PC-9 (cell line): ENCODE results near the gene CHST11. TPM values are rescaled to one million over a fixed set of nuclear protein-coding genes. Genes with fewer than 3 reads are reported as not detected.
A peak's percentile ranks its signal among the peaks of the same experiment; 100 is the strongest.

Source experiments
- BruUV-seq: library from RNA; stranded (reverse); fragments of 400-500 nt; replicated peaks from 2 replicates; lab custom pipeline; 2021; lab: Mats Ljungman, UMichigan
- CTCF ChIA-PET: fragments of 300-600 bp; sonication (Branson Sonifier 250); formaldehyde crosslinking; loops from one replicate; lab custom pipeline; 2022; ENCODE audit warnings: antibody characterized with exemption; lab: Charles Lee
- POLR2A ChIA-PET: fragments of 300-600 bp; sonication (Branson Sonifier 250); formaldehyde crosslinking; loops from one replicate; lab custom pipeline; 2022; ENCODE audit warnings: antibody characterized with exemption; ENCODE audit not compliant: unreplicated experiment; lab: Charles Lee
- DNase-seq, 2 experiments: peaks; one replicate each; pipeline versions ENCODE4 v3.0.0 to v3.0.0-alpha.2; 2015 to 2022; ENCODE audit warnings: mixed read lengths in 1 of 2
- H2AFZ ChIP-seq: fragments of 200-600 bp; sonication (generic); 2 replicates; pipeline ENCODE4 v1.8.1; 2017; ENCODE audit warnings: antibody characterized with exemption
- H3F3A ChIP-seq: fragments of 200-600 bp; sonication (generic); 2 replicates; pipeline ENCODE4 v1.8.1; 2017; ENCODE audit warnings: antibody characterized with exemption, mild to moderate bottlenecking, low read depth; ENCODE audit not compliant: insufficient read depth
- H3K27ac ChIP-seq: fragments of 200-600 bp; sonication (generic); 2 replicates; pipeline ENCODE4 v1.6.1; 2016; ENCODE audit warnings: mixed run types
- H3K27me3 ChIP-seq: fragments of 200-600 bp; sonication (generic); 2 replicates; pipeline ENCODE4 v1.6.1; 2016; ENCODE audit warnings: low read depth, mixed run types; ENCODE audit not compliant: insufficient read depth
- H3K36me3 ChIP-seq: fragments of 200-600 bp; sonication (generic); 2 replicates; pipeline ENCODE4 v1.6.1; 2016; ENCODE audit warnings: low read depth, mixed run types
- H3K4me1 ChIP-seq: fragments of 200-600 bp; sonication (generic); replicated peaks from 2 replicates; pipeline ENCODE4 v1.6.1; 2016; ENCODE audit warnings: mixed run types; ENCODE audit not compliant: insufficient read depth
- H3K4me2 ChIP-seq: fragments of 200-600 bp; sonication (generic); 2 replicates; pipeline ENCODE4 v1.6.1; 2017; ENCODE audit warnings: mixed run types
- H3K4me3 ChIP-seq: fragments of 200-600 bp; sonication (generic); 2 replicates; pipeline ENCODE4 v1.6.1; 2016; ENCODE audit warnings: mixed run types
- H3K79me2 ChIP-seq: fragments of 200-600 bp; sonication (generic); 2 replicates; pipeline ENCODE4 v1.6.1; 2017; ENCODE audit warnings: low read depth, mixed run types
- H3K9me2 ChIP-seq: fragments of 200-600 bp; sonication (generic); 2 replicates; pipeline ENCODE4 v1.8.1; 2017; ENCODE audit warnings: mild to moderate bottlenecking; ENCODE audit not compliant: insufficient read depth
- H3K9me3 ChIP-seq: fragments of 200-600 bp; sonication (generic); 2 replicates; pipeline ENCODE4 v1.8.1; 2016; ENCODE audit warnings: low read depth; ENCODE audit not compliant: insufficient read depth
- H4K20me1 ChIP-seq: fragments of 200-600 bp; sonication (generic); 2 replicates; pipeline ENCODE4 v1.8.1; 2017; ENCODE audit not compliant: insufficient read depth
- CTCF ChIP-seq: fragments of 200-600 bp; sonication (generic); conservative IDR thresholded peaks from 2 replicates; pipeline ENCODE4 v1.6.1; 2017; ENCODE audit warnings: mixed run types, antibody characterized with exemption, mild to moderate bottlenecking, moderate library complexity
- EZH2 ChIP-seq: fragments of 200-600 bp; sonication (generic); IDR thresholded peaks from 2 replicates; pipeline ENCODE4 v1.8.0; 2017; ENCODE audit warnings: antibody characterized with exemption, low read depth
- intact Hi-C: fragments of 100-400 bp; cut with micrococcal nuclease; formaldehyde crosslinking; loops from one replicate; pipeline ENCODE4 v1.10.0; 2022; ENCODE audit not compliant: unreplicated experiment
- total RNA-seq: library from RNA; stranded (reverse); gene quantifications from 2 replicates; pipeline ENCODE4 v1.2.3, GENCODE V29; 2021

CHST11 gene
- total RNA-seq, 1 experiment from 2014 or later: 39.9 TPM

- H3K4me1 ChIP-seq: 0 out of 2 replicates have a peak, but pooled peaks cover 6% of the 10 kb centered on the region
- no peak overlapping the region for H2AFZ ChIP-seq
- no peaks in the 10 kb centered on the region for H3K79me2 ChIP-seq
- H3K4me3 ChIP-seq: no peak overlapping the region
- H3K9me3 ChIP-seq: no peaks in the 10 kb centered on the region
- H3K27me3 ChIP-seq: no peaks in the 10 kb centered on the region
- no peaks in the 10 kb centered on the region for H4K20me1 ChIP-seq
- H3K4me2 ChIP-seq: no peak overlapping the region
- intact Hi-C loops: no loop called here
- H3K36me3 ChIP-seq: no peaks in the 10 kb centered on the region
- no TSS peak for BruUV-seq
- DNase-seq: no peak
- no peaks in the 10 kb centered on the region for H3K9me2 ChIP-seq
- H3F3A ChIP-seq: no peaks in the 10 kb centered on the region
- CTCF ChIA-PET: no interaction called here
- POLR2A ChIA-PET: no interaction called here
- peak; percentile 69 for TF ChIP-seq CTCF
- TF ChIP-seq EZH2: no peak
- H3K27ac ChIP-seq: no peak overlapping the region
These were observed 333.8 kb downstream of the CHST11 start for GRCh38 chr12:104790296-104791125.

GRCh38 chr12:104792570-104792969 is 335.8 kb downstream of the CHST11 start:
- Histone ChIP-seq H3K79me2 (no peaks in the 10 kb centered on the region), H3K9me3 (no peaks in the 10 kb centered on the region), H3K36me3 (no peaks in the 10 kb centered on the region), H3K9me2 (no peaks in the 10 kb centered on the region; the same call in 1 of the 2 replicates), H3K4me2 (no peak overlapping the region), H3F3A (no peaks in the 10 kb centered on the region), H3K27me3 (no peaks in the 10 kb centered on the region), H3K4me1 (0 out of 2 replicates have a peak, but pooled peaks cover 6% of the 10 kb centered on the region), H3K27ac (no peak overlapping the region), H3K4me3 (no peak overlapping the region), H2AFZ (no peak overlapping the region), H4K20me1 (no peaks in the 10 kb centered on the region)
- no TSS peak for BruUV-seq
- ChIA-PET POLR2A (no interaction called here), CTCF (no interaction called here)
- TF ChIP-seq CTCF (no peak), EZH2 (no peak)
- DNase-seq: peak; percentile 30 to 50
- intact Hi-C loops: loop anchor here (1.0 kb wide), 1 partner anchor 188 kb away; no protein-coding TSS in a partner anchor

- Histone ChIP-seq H3K4me2 (no peak overlapping the region), H3K27me3 (no peaks in the 10 kb centered on the region), H3K27ac (no peak overlapping the region), H3K9me3 (no peaks in the 10 kb centered on the region), H3K4me3 (no peak overlapping the region), H2AFZ (no peak overlapping the region), H3F3A (no peaks in the 10 kb centered on the region), H4K20me1 (no peaks in the 10 kb centered on the region), H3K4me1 (0 out of 2 replicates have a peak, but pooled peaks cover 6% of the 10 kb centered on the region), H3K36me3 (no peaks in the 10 kb centered on the region), H3K9me2 (no peaks in the 10 kb centered on the region; the same call in 1 of the 2 replicates), H3K79me2 (no peaks in the 10 kb centered on the region)
- no peak for DNase-seq
- TF ChIP-seq EZH2 (no peak), CTCF (no peak)
- ChIA-PET CTCF (no interaction called here), POLR2A (no interaction called here)
- intact Hi-C loops: no loop called here
- no TSS peak for BruUV-seq
These were observed 336.5 kb downstream of the CHST11 start for GRCh38 chr12:104793285-104793684.
